ENCODE measurements around the gene TNNI3. TPM values are rescaled to one million over a fixed set of nuclear protein-coding genes. Genes with fewer than 3 reads are reported as not detected.

The TNNI3 gene
- polyA plus RNA-seq, 1 of the 3 experiments (the other 2 are of a cell fraction) = 11.4 TPM

- Histone ChIP-seq H3K9me3 (no peaks in the 10 kb centered on the region), H3K4me2 (no peak overlapping the region), H3K4me3 (ENCODE audit: low read depth in 2 of 2, low read length in 1 of 2) (no peak overlapping the region), H2AFZ (ENCODE audit: low read depth) (no peak overlapping the region), H3K36me3 (replicated peaks in 1 of 2; ENCODE audit: control insufficient read depth in 1 of 2, insufficient read depth in 2 of 2, low read length in 1 of 2) (no peaks in the 10 kb centered on the region), H4K20me1 (ENCODE audit: insufficient read depth) (no peaks in the 10 kb centered on the region), H3K4me1 (ENCODE audit: control insufficient read depth in 1 of 2, insufficient read depth in 2 of 2, low read depth in 1 of 2, low read length in 1 of 2) (peaks cover 0 to 4% of the 10 kb centered on the region in 2 experiments; a peak in 1 of 4 replicates), H3K27me3 (ENCODE audit: insufficient read depth) (peaks cover 21% of the 10 kb centered on the region), H3K79me2 (ENCODE audit: insufficient read depth) (no peaks in the 10 kb centered on the region), H3K9ac (no peak overlapping the region), H3K27ac (ENCODE audit: low read depth in 2 of 2, low read length in 1 of 2) (no peak overlapping the region), H3F3A (replicated peaks; ENCODE audit: insufficient read depth) (peaks cover 7% of the 10 kb centered on the region), H3K9me2 (no peaks in the 10 kb centered on the region)
- 22% methylated on average over 31 of the region's 61 CpGs for WGBS (ENCODE audit: low lambda C conversion rate)
- POLR2A ChIA-PET = no interaction called here
- DNase-seq = no peak
- no peak for TF ChIP-seq RFX5 (IDR thresholded peaks at IDR 0.05; ENCODE audit: low read length)
- no peak for TF ChIP-seq EP300 (IDR thresholded peaks at IDR 0.05; ENCODE audit: borderline replicate concordance in 1 of 2, low read depth in 1 of 2, low read length in 1 of 2)
- CTCF ChIA-PET = interaction anchor here (0.6 to 3.8 kb wide), 9 partner anchors 16 to 471 kb away, joined by 3 to 116 read pairs (median 4); partner anchors contain the start of gene PPP1R12C
These were observed 4.2 kb upstream of the TNNI3 start for GRCh38 chr19:55161571-55162322.

DNA sequence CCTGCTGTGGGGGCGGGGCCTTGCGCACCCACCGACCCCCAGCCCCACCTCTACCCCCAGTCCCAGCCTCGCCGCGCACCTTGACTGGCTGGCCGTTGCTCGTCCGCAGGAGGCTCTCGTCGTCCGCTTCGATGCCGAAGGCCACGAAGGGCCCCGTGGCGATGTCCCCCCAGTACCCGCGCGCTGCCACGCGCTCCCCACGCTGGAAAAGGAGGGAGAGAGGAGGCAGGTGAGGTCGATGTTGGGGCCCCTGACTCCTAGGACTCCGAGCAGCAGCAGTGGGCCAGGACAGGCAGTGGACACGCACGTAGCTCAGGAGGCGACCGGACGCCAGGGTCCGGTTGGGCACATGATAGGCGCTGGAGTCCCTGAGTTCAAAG lies 3.4 kb upstream of the TNNI3 start:
- Histone ChIP-seq H3K9me3 (no peaks in the 10 kb centered on the region), H3K9me2 (no peaks in the 10 kb centered on the region), H3K36me3 (replicated peaks in 1 of 2; ENCODE audit: control insufficient read depth in 1 of 2, insufficient read depth in 2 of 2, low read length in 1 of 2) (no peaks in the 10 kb centered on the region), H3K4me2 (no peak overlapping the region), H3K4me1 (ENCODE audit: control insufficient read depth in 1 of 2, insufficient read depth in 2 of 2, low read depth in 1 of 2, low read length in 1 of 2) (peaks cover 0 to 12% of the 10 kb centered on the region in 2 experiments; a peak in 1 of 4 replicates), H3K79me2 (ENCODE audit: insufficient read depth) (no peaks in the 10 kb centered on the region), H3K9ac (no peak overlapping the region), H3K4me3 (ENCODE audit: low read depth in 2 of 2, low read length in 1 of 2) (no peak overlapping the region), H4K20me1 (ENCODE audit: insufficient read depth) (no peaks in the 10 kb centered on the region), H2AFZ (ENCODE audit: low read depth) (no peak overlapping the region), H3K27me3 (ENCODE audit: insufficient read depth) (peaks cover 21% of the 10 kb centered on the region), H3F3A (replicated peaks; ENCODE audit: insufficient read depth) (peaks cover 7% of the 10 kb centered on the region), H3K27ac (ENCODE audit: low read depth in 2 of 2, low read length in 1 of 2) (no peak overlapping the region)
- ChIA-PET CTCF (interaction anchor here (0.7 to 3.8 kb wide), 32 partner anchors 8 to 471 kb away, joined by 3 to 116 read pairs (median 4); partner anchors contain the start of genes PPP1R12C, PPP6R1 and SYT5), POLR2A (interaction anchor here (0.9 to 1.1 kb wide), 2 partner anchors 98 to 247 kb away, joined by 3 read pairs; partner anchors contain the start of genes PPP6R1 and UBE2S)
- WGBS (ENCODE audit: low lambda C conversion rate) = 0% methylated on average over 2 of the region's 32 CpGs
- DNase-seq = no peak
- no peak for TF ChIP-seq TAF1 (IDR thresholded peaks at IDR 0.05; ENCODE audit: borderline replicate concordance, low read depth, low read length)
- TF ChIP-seq JUND (IDR thresholded peaks at IDR 0.05) = no peak
- no peak for TF ChIP-seq EZH2phosphoT487 (IDR thresholded peaks at IDR 0.05; ENCODE audit: borderline replicate concordance, low read depth)
- TF ChIP-seq RAD21 (IDR thresholded peaks at IDR 0.05; ENCODE audit: low read length) = no peak
- TF ChIP-seq GATA2 (CRISPR knock-in tag; IDR thresholded peaks at IDR 0.05) = no peak
- TF ChIP-seq USF1 (IDR thresholded peaks at IDR 0.05; ENCODE audit: borderline replicate concordance, low read depth) = no peak
- no peak for TF ChIP-seq FOSL2 (IDR thresholded peaks at IDR 0.05; ENCODE audit: borderline replicate concordance, low read depth)
- no peak for TF ChIP-seq NFIC (IDR thresholded peaks at IDR 0.05; ENCODE audit: borderline replicate concordance)
- no peak for TF ChIP-seq GABPA (IDR thresholded peaks at IDR 0.05; ENCODE audit: low read depth)
- TF ChIP-seq ZBTB33 (IDR thresholded peaks at IDR 0.05; ENCODE audit: borderline replicate concordance, low read depth) = no peak
- no peak for TF ChIP-seq CHD2 (IDR thresholded peaks at IDR 0.05; ENCODE audit: low read length, partially characterized antibody)

Data from SK-N-SH (cell line).